ENCODE measurements around the gene ZNF385A. TPM values are rescaled to one million over a fixed set of nuclear protein-coding genes. Genes with fewer than 3 reads are reported as not detected.

The ZNF385A gene
- total and polyA plus RNA-seq, 3 experiments from 2014 or later: 0.77 to 0.78 TPM; not detected in 1

- H3K27ac ChIP-seq (ENCODE audit: low read depth, low read length): peak overlapping the region; percentile 81
- peaks cover 77% of the 10 kb centered on the region for H3K4me1 ChIP-seq (ENCODE audit: insufficient read depth, low read length)
- peaks cover 65 to 79% (median 73%) of the 10 kb centered on the region in 3 donors for H3K4me1 Mint-ChIP-seq
- H3K27ac Mint-ChIP-seq: peak overlapping the region; percentile 91 to 100 (median 96)
- H3K36me3 ChIP-seq (ENCODE audit: insufficient read depth, low read length): peaks cover 17% of the 10 kb centered on the region
- CTCF ChIA-PET: interaction anchor here (1.6 to 14.5 kb wide), 4 partner anchors 13 to 34 kb away, joined by 3 to 279 read pairs (median 30); no protein-coding TSS in a partner anchor
- peak overlapping the region; percentile 71 to 88 (median 80) for H3K4me3 Mint-ChIP-seq
- H3K9me3 Mint-ChIP-seq: no peaks in the 10 kb centered on the region
- peak overlapping the region; percentile 85 for H3K4me3 ChIP-seq (ENCODE audit: low read length)
- DNase-seq: peak; percentile 77 to 93 (median 88)
- H3K9me3 ChIP-seq (ENCODE audit: low read length): no peaks in the 10 kb centered on the region
- peaks cover 0 to 2% of the 10 kb centered on the region in 2 donors for H3K27me3 Mint-ChIP-seq
- H3K36me3 Mint-ChIP-seq: peaks cover 0 to 41% (median 5%) of the 10 kb centered on the region in 3 donors
- POLR2A ChIA-PET: interaction anchor here (0.6 to 2.2 kb wide), 6 partner anchors 14 to 790 kb away, joined by 3 to 7 read pairs (median 3); partner anchors contain the start of genes CBX5 and HNRNPA1
- no peaks in the 10 kb centered on the region for H3K27me3 ChIP-seq (ENCODE audit: insufficient read depth, low read length, poor library complexity, severe bottlenecking)
Observed at GRCh38 chr12:54413284-54414190, 29.0 kb upstream of the ZNF385A start.

DNA sequence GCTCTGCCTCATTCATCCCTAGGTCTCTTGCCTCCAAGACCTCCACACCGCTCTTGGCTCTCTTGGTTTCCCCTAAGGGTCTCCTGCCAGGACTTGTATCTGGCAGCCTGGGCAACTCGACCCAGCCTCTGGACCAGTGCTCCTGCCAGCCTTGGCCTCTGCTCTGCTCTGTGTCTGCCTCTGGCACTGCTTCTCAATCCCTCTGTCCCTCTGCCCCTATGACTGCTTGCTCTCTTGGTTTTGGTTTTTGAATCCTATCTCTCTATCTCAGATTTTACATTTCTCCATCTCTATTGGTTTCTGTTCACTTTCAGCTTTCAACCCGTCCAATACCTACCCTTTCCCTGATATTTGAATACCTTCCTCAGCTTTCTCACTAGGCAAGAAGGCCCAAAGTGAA is 28.3 kb upstream of the ZNF385A start:
- Mint-ChIP-seq H3K9me3 (no peaks in the 10 kb centered on the region), H3K27ac (peak overlapping the region; percentile 91 to 100 (median 96)), H3K27me3 (no peaks in the 10 kb centered on the region), H3K4me1 (peaks cover 66 to 81% (median 69%) of the 10 kb centered on the region in 3 donors), H3K4me3 (peak overlapping the region; percentile 71 to 88 (median 80)), H3K36me3 (peaks cover 4 to 40% (median 8%) of the 10 kb centered on the region in 3 donors)
- POLR2A ChIA-PET: interaction anchor here (0.6 to 2.2 kb wide), 4 partner anchors 9 to 789 kb away, joined by 3 to 7 read pairs (median 4); no protein-coding TSS in a partner anchor
- peaks cover 77% of the 10 kb centered on the region for H3K4me1 ChIP-seq (ENCODE audit: insufficient read depth, low read length)
- H3K27ac ChIP-seq (ENCODE audit: low read depth, low read length): peak overlapping the region; percentile 81
- peaks cover 22% of the 10 kb centered on the region for H3K36me3 ChIP-seq (ENCODE audit: insufficient read depth, low read length)
- H3K27me3 ChIP-seq (ENCODE audit: insufficient read depth, low read length, poor library complexity, severe bottlenecking): no peaks in the 10 kb centered on the region
- DNase-seq: no peak
- no peaks in the 10 kb centered on the region for H3K9me3 ChIP-seq (ENCODE audit: low read length)
- CTCF ChIA-PET: interaction anchor here (1.6 to 14.5 kb wide), 4 partner anchors 12 to 33 kb away, joined by 3 to 279 read pairs (median 30); no protein-coding TSS in a partner anchor
- peak overlapping the region; percentile 85 for H3K4me3 ChIP-seq (ENCODE audit: low read length)

DNA sequence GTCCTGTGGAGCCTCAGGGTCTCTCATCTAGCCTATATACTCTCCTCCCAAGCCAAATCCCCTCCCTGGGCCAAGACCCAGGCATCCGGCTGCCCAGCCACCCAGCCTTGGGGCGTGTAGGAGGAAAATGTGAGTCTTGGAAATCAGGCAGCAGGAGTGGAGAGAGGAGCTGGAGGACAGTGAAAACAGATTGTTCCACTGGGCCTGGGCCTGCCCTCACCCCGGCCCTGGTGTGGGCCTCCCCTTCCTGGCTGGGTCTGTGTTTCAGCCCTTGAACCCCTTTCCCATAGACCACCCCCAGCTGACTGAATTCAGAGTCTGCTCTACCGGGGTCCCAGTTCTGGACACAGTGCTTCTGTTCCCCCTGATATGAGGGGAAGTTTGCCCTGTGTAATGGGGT is 27.8 kb upstream of the ZNF385A start:
- Histone ChIP-seq H3K4me3 (ENCODE audit: low read length) (peak overlapping the region; percentile 85), H3K36me3 (ENCODE audit: insufficient read depth, low read length) (peaks cover 27% of the 10 kb centered on the region), H3K27me3 (ENCODE audit: insufficient read depth, low read length, poor library complexity, severe bottlenecking) (no peaks in the 10 kb centered on the region), H3K9me3 (ENCODE audit: low read length) (no peaks in the 10 kb centered on the region), H3K4me1 (ENCODE audit: insufficient read depth, low read length) (peaks cover 72% of the 10 kb centered on the region), H3K27ac (ENCODE audit: low read depth, low read length) (peak overlapping the region; percentile 81)
- DNase-seq: peak in 1 of 5 donors; percentile 19
- ChIA-PET CTCF (interaction anchor here (1.6 to 14.5 kb wide), 4 partner anchors 12 to 33 kb away, joined by 3 to 279 read pairs (median 30); no protein-coding TSS in a partner anchor), POLR2A (interaction anchor here (0.7 kb wide), 1 partner anchor 9 kb away, joined by 4 read pairs; no protein-coding TSS in a partner anchor)
- Mint-ChIP-seq H3K27ac (peak overlapping the region; percentile 91 to 100 (median 96)), H3K4me3 (peak overlapping the region; percentile 32 to 88 (median 80)), H3K9me3 (no peaks in the 10 kb centered on the region), H3K27me3 (no peaks in the 10 kb centered on the region), H3K4me1 (peaks cover 63 to 78% (median 66%) of the 10 kb centered on the region in 3 donors), H3K36me3 (peaks cover 6 to 41% (median 9%) of the 10 kb centered on the region in 3 donors)

- H3K27ac Mint-ChIP-seq: peak overlapping the region; percentile 91 to 100 (median 96)
- peaks cover 65% of the 10 kb centered on the region for H3K4me1 ChIP-seq (ENCODE audit: insufficient read depth, low read length)
- no peaks in the 10 kb centered on the region for H3K9me3 ChIP-seq (ENCODE audit: low read length)
- peaks cover 63 to 78% (median 66%) of the 10 kb centered on the region in 3 donors for H3K4me1 Mint-ChIP-seq
- POLR2A ChIA-PET: interaction anchor here (1.1 kb wide), 1 partner anchor 28 kb away, joined by 3 read pairs; no protein-coding TSS in a partner anchor
- H3K36me3 ChIP-seq (ENCODE audit: insufficient read depth, low read length): peaks cover 33% of the 10 kb centered on the region
- no peaks in the 10 kb centered on the region for H3K9me3 Mint-ChIP-seq
- CTCF ChIA-PET: interaction anchor here (1.7 to 14.5 kb wide), 4 partner anchors 11 to 32 kb away, joined by 6 to 279 read pairs (median 30); no protein-coding TSS in a partner anchor
- no peaks in the 10 kb centered on the region for H3K27me3 Mint-ChIP-seq
- H3K36me3 Mint-ChIP-seq: peaks cover 12 to 49% (median 16%) of the 10 kb centered on the region in 3 donors
- DNase-seq: peak in 4 of 5 donors; percentile 37 to 62 (median 50)
- H3K27me3 ChIP-seq (ENCODE audit: insufficient read depth, low read length, poor library complexity, severe bottlenecking): no peaks in the 10 kb centered on the region
- peak overlapping the region; percentile 81 for H3K27ac ChIP-seq (ENCODE audit: low read depth, low read length)
- H3K4me3 ChIP-seq (ENCODE audit: low read length): peak overlapping the region; percentile 85
- peak overlapping the region; percentile 32 to 88 (median 71) for H3K4me3 Mint-ChIP-seq
Observed at GRCh38 chr12:54411391-54412241, 27.1 kb upstream of the ZNF385A start.

DNA sequence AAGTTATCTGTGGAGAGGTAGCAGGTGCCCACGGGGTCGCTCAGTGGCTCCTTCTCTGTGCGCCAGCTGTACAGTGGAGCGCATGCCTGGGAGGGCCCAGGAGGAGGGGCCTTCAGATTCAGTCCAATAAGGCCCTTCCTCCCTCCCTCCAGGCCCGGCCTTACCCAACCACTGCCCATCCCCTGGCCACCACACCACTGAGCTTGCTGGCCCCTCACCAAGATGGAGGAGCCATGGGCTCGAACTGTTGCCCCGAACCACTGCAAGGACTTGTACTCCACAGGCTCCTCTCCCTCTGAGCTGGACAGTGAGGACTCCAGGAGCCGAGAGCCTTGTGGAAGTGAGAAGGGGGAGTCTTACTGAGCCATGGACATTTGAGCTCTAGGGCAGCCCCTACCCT is 24.7 kb upstream of the ZNF385A start:
- H3K27ac ChIP-seq (ENCODE audit: low read depth, low read length): no peak overlapping the region
- Mint-ChIP-seq H3K27me3 (no peaks in the 10 kb centered on the region), H3K36me3 (peaks cover 20 to 72% (median 26%) of the 10 kb centered on the region in 3 donors), H3K9me3 (no peaks in the 10 kb centered on the region), H3K4me3 (no peak overlapping the region), H3K27ac (peak overlapping the region in 7 of 8 donors; percentile 43 to 96 (median 77)), H3K4me1 (peaks cover 62 to 77% (median 65%) of the 10 kb centered on the region in 3 donors)
- peaks cover 53% of the 10 kb centered on the region for H3K4me1 ChIP-seq (ENCODE audit: insufficient read depth, low read length)
- no peak for DNase-seq
- ChIA-PET POLR2A (no interaction called here), CTCF (interaction anchor here (1.3 to 14.5 kb wide), 3 partner anchors 9 to 30 kb away, joined by 3 to 279 read pairs (median 4); no protein-coding TSS in a partner anchor)
- no peak overlapping the region for H3K4me3 ChIP-seq (ENCODE audit: low read length)
- no peaks in the 10 kb centered on the region for H3K9me3 ChIP-seq (ENCODE audit: low read length)
- peaks cover 39% of the 10 kb centered on the region for H3K36me3 ChIP-seq (ENCODE audit: insufficient read depth, low read length)
- H3K27me3 ChIP-seq (ENCODE audit: insufficient read depth, low read length, poor library complexity, severe bottlenecking): no peaks in the 10 kb centered on the region

GRCh38 chr12:54407183-54407905 is 22.8 kb upstream of the ZNF385A start:
- no peak for DNase-seq
- peaks cover 57% of the 10 kb centered on the region for H3K36me3 ChIP-seq (ENCODE audit: insufficient read depth, low read length)
- no peaks in the 10 kb centered on the region for H3K27me3 ChIP-seq (ENCODE audit: insufficient read depth, low read length, poor library complexity, severe bottlenecking)
- Mint-ChIP-seq H3K27ac (peak overlapping the region; percentile 52 to 96 (median 78)), H3K27me3 (no peaks in the 10 kb centered on the region), H3K4me1 (peaks cover 44 to 59% (median 48%) of the 10 kb centered on the region in 3 donors), H3K36me3 (peaks cover 21 to 86% (median 29%) of the 10 kb centered on the region in 3 donors), H3K9me3 (no peaks in the 10 kb centered on the region), H3K4me3 (no peak overlapping the region)
- no peaks in the 10 kb centered on the region for H3K9me3 ChIP-seq (ENCODE audit: low read length)
- H3K4me3 ChIP-seq (ENCODE audit: low read length): no peak overlapping the region
- ChIA-PET CTCF (interaction anchor here (1.1 to 14.5 kb wide), 2 partner anchors 7 to 9 kb away, joined by 4 to 279 read pairs; no protein-coding TSS in a partner anchor), POLR2A (no interaction called here)
- peaks cover 39% of the 10 kb centered on the region for H3K4me1 ChIP-seq (ENCODE audit: insufficient read depth, low read length)
- no peak overlapping the region for H3K27ac ChIP-seq (ENCODE audit: low read depth, low read length)

All from CD8-positive, alpha-beta memory T cell (primary cell).